Type B pancreatic cell (in vitro differentiated cells): ENCODE results near the gene MIGA2. TPM values are rescaled to one million over a fixed set of nuclear protein-coding genes. Genes with fewer than 3 reads are reported as not detected.

Experiments used
- DNase-seq: peaks from one replicate; pipeline ENCODE4 v3.0.0; 2021; ENCODE audit warnings: mixed read lengths; ENCODE audit not compliant: unreplicated experiment; ENCODE audit errors: extremely low spot score
- H3K27ac Mint-ChIP-seq: 2 replicates; pipeline ENCODE4 v1.8.0; 2021; ENCODE audit warnings: mild to moderate bottlenecking, mixed read lengths
- H3K27me3 Mint-ChIP-seq: 2 replicates; pipeline ENCODE4 v1.8.0; 2021; ENCODE audit warnings: mixed read lengths
- H3K36me3 Mint-ChIP-seq: 2 replicates; pipeline ENCODE4 v1.8.0; 2021; ENCODE audit warnings: mixed read lengths
- H3K4me1 Mint-ChIP-seq: one replicate; pipeline ENCODE4 v1.8.0; 2021; ENCODE audit warnings: mixed read lengths; ENCODE audit not compliant: unreplicated experiment
- H3K4me3 Mint-ChIP-seq: 2 replicates; pipeline ENCODE4 v1.8.0; 2021; ENCODE audit warnings: mild to moderate bottlenecking, mixed read lengths
- H3K9me3 Mint-ChIP-seq: 2 replicates; pipeline ENCODE4 v1.8.0; 2021; ENCODE audit warnings: mixed read lengths
- CTCF ChIP-seq: fragments of 200-600 bp; sonication (generic); conservative IDR thresholded peaks from 2 replicates; pipeline ENCODE4 v1.5.0; 2021; ENCODE audit warnings: antibody characterized with exemption, mild to moderate bottlenecking
- total RNA-seq: library from RNA; stranded (reverse); gene quantifications from 2 replicates; pipeline ENCODE4 v1.2.1, GENCODE V29; 2021; ENCODE audit warnings: low replicate concordance

MIGA2 gene
- total RNA-seq, 1 donor from 2014 or later: 41.6 TPM

- Mint-ChIP-seq H3K27me3 (no peaks in the 10 kb centered on the region), H3K4me3 (no peak overlapping the region), H3K27ac (no peak overlapping the region), H3K36me3 (peaks cover 14% of the 10 kb centered on the region), H3K9me3 (no peaks in the 10 kb centered on the region), H3K4me1 (peaks cover 4% of the 10 kb centered on the region)
- DNase-seq: no peak
- TF ChIP-seq CTCF: no peak
These were observed 85.1 kb downstream of the MIGA2 start for GRCh38 chr9:129121483-129121882.

Other genes with a start within 250 kb of the MIGA2 start
- gene TBC1D13, start 249.4 kb upstream of the MIGA2 start, total RNA-seq: 29.0 and 33.5 TPM in 2 replicates
- gene ENDOG, start 218.1 kb upstream of the MIGA2 start, total RNA-seq: 24.1 and 30.8 TPM in 2 replicates
- 46.7 and 53.4 TPM in 2 replicates for gene SPOUT1, start 206.8 kb upstream of the MIGA2 start, total RNA-seq
- 4.0 and 11.5 TPM in 2 replicates for gene KYAT1, start 154.7 kb upstream of the MIGA2 start, total RNA-seq
- 33.2 and 38.2 TPM in 2 replicates for gene LRRC8A, start 154.5 kb upstream of the MIGA2 start, total RNA-seq
- gene PHYHD1, start 115.6 kb upstream of the MIGA2 start, total RNA-seq: 10.0 and 14.3 TPM in 2 replicates
- 18.8 and 21.6 TPM in 2 replicates for gene DOLK, start 89.0 kb upstream of the MIGA2 start, total RNA-seq
- 36.4 and 63.7 TPM in 2 replicates for gene NUP188, start 88.9 kb upstream of the MIGA2 start, total RNA-seq
- gene SH3GLB2, start 8.3 kb upstream of the MIGA2 start, total RNA-seq: 126 and 224 TPM in 2 replicates
- gene DOLPP1, start 44.5 kb downstream of the MIGA2 start, total RNA-seq: 20.2 and 21.1 TPM in 2 replicates
- gene CRAT, start 74.2 kb downstream of the MIGA2 start, total RNA-seq: 14.5 and 28.4 TPM in 2 replicates
- 102 and 115 TPM in 2 replicates for gene PTPA, start 74.8 kb downstream of the MIGA2 start, total RNA-seq
- 22.3 and 37.5 TPM in 2 replicates for gene IER5L, start 141.6 kb downstream of the MIGA2 start, total RNA-seq